IMR-90 (cell line): ENCODE data around the gene ZNF800.

ENCODE experiments used
- RAD21 ChIP-seq: IDR thresholded peaks from 2 replicates; pipeline ENCODE4 v1.6.1; 2012; ENCODE audit warnings: low read length, improper control_type of control experiment
- RCOR1 ChIP-seq: IDR thresholded peaks from 2 replicates; pipeline ENCODE4 v1.6.1; 2012; ENCODE audit warnings: mild to moderate bottlenecking, low read length, improper control_type of control experiment; ENCODE audit not compliant: insufficient replicate concordance

GRCh38 chr7:127330070-127330469 lies 62.4 kb downstream of the ZNF800 start:
- TF ChIP-seq RAD21 (no peak), RCOR1 (no peak)
